Stomach smooth muscle (tissue), 2 donors: ENCODE measurements around the gene PROSER2.

Experiments used
- H3K27ac ChIP-seq: one replicate; pipeline ENCODE4 v1.7.0; 2013; ENCODE audit warnings: mild to moderate bottlenecking, low read length, inconsistent platforms
- H3K27me3 ChIP-seq, 2 donors: one replicate each; pipeline ENCODE4 v1.7.0; 2013; ENCODE audit warnings: low read length in 2 of 2; ENCODE audit not compliant: insufficient read depth in 2 of 2, control insufficient read depth in 1 of 2
- H3K36me3 ChIP-seq, 2 donors: one replicate each; pipeline ENCODE4 v1.7.0; 2013; ENCODE audit warnings: low read length in 2 of 2; ENCODE audit not compliant: control insufficient read depth in 2 of 2, insufficient read depth in 2 of 2
- H3K4me1 ChIP-seq: one replicate; pipeline ENCODE4 v1.7.0; 2013; ENCODE audit warnings: low read length; ENCODE audit not compliant: control insufficient read depth, insufficient read depth
- H3K4me3 ChIP-seq, 2 donors: one replicate each; pipeline ENCODE4 v1.7.0; 2013; ENCODE audit warnings: low read length in 2 of 2
- H3K9ac ChIP-seq, 2 donors: one replicate each; pipeline ENCODE4 v1.7.0; 2013; ENCODE audit warnings: low read length in 2 of 2, mild to moderate bottlenecking in 1 of 2
- H3K9me3 ChIP-seq, 2 donors: one replicate each; pipeline ENCODE4 v1.7.0; 2013; ENCODE audit warnings: low read length in 2 of 2; ENCODE audit not compliant: control insufficient read depth in 2 of 2
- donor health status: healthy.
- donor health status: Pancreatic carcinoma.

PROSER2 gene

DNA sequence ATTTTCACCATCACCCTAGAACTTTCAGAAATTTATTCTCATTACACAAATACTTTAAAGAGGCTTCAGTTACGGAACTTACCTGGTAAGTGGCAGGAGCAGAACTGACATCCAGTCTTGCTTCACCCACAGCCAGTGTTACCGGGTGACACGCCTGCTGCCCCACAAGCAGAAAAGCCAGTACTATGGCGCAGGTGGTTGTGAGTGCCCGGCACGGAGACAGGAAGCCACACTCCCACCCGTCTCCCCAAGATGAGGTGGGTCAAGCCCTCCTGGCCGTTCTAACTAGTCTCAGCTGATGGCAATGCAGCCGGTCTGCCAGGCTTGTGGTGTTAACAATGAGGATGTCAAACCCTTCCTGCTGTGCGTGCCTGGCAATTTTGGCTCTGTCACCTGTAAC is 86.9 kb downstream of the PROSER2 start:
- H3K9ac ChIP-seq, result no peak overlapping the region
- no peaks in the 10 kb centered on the region for H3K4me1 ChIP-seq
- H3K27me3 ChIP-seq, result peaks cover 0 to 2% of the 10 kb centered on the region in 2 donors
- H3K9me3 ChIP-seq, result no peaks in the 10 kb centered on the region
- no peaks in the 10 kb centered on the region for H3K36me3 ChIP-seq
- no peak overlapping the region for H3K27ac ChIP-seq
- H3K4me3 ChIP-seq, result no peak overlapping the region

DNA sequence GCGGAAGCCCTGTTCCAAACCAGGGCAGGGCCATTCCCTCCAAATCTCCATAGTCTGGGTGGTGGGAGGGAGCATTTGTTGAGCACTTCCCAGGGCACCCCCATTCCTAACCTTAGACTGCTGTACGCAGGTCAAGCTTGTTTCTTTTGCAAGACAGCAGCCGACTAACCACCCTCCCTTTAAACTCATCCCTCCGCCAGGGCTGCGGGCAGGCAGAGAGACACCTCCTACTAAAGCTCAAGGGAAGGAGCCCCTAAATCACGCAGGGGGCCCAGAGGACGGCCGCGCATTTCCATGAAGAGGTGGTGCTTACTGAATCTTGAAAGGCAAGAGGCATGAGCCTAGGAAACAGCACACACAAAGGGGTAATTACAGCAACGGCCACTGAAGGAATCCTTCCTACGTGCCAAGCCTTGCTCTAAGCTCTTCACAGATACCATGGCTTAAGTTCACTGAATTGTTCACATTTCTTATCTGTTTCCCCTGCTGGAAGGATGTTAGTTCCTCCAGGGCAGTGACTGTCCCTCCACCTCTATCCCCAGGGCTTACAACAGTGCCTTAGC is 90.0 kb downstream of the PROSER2 start:
- Histone ChIP-seq H3K4me1 (no peaks in the 10 kb centered on the region), H3K9ac (no peak overlapping the region), H3K36me3 (no peaks in the 10 kb centered on the region), H3K27me3 (peaks cover 0 to 2% of the 10 kb centered on the region in 2 donors), H3K27ac (no peak overlapping the region), H3K9me3 (no peaks in the 10 kb centered on the region), H3K4me3 (no peak overlapping the region)

GRCh38 chr10:11918384-11918783 is 95.2 kb downstream of the PROSER2 start:
- Histone ChIP-seq H3K9ac (no peak overlapping the region), H3K36me3 (peaks cover 14 to 26% of the 10 kb centered on the region in 2 donors), H3K27ac (no peak overlapping the region), H3K27me3 (no peaks in the 10 kb centered on the region), H3K4me1 (no peaks in the 10 kb centered on the region), H3K4me3 (no peak overlapping the region), H3K9me3 (no peaks in the 10 kb centered on the region)

GRCh38 chr10:11919271-11919670 is 96.1 kb downstream of the PROSER2 start:
- Histone ChIP-seq H3K9ac (no peak overlapping the region), H3K4me1 (no peaks in the 10 kb centered on the region), H3K27ac (no peak overlapping the region), H3K4me3 (no peak overlapping the region), H3K9me3 (no peaks in the 10 kb centered on the region), H3K36me3 (peaks cover 14 to 26% of the 10 kb centered on the region in 2 donors), H3K27me3 (no peaks in the 10 kb centered on the region)
